Daoy (cell line): ENCODE results near the gene CACNA1I. TPM values are rescaled to one million over a fixed set of nuclear protein-coding genes. Genes with fewer than 3 reads are reported as not detected.
"Not testable (repeated sequence)": the region's sequence is repeated elsewhere in the genome, so short reads cannot be mapped to it uniquely, and the experiment has no call there.

Experiments
- DNase-seq: peaks from one replicate; pipeline ENCODE4 v3.0.0-alpha.2; 2015; ENCODE audit warnings: low read depth
- total RNA-seq: library from RNA; depleted of rRNA; stranded (reverse); fragments of >200 nt; shearing (Covaris generic); gene quantifications from 2 replicates; pipeline ENCODE4 v1.2.3, GENCODE V29; 2014

CACNA1I gene
- total RNA-seq, 1 experiment from 2014 or later = not detected

DNA sequence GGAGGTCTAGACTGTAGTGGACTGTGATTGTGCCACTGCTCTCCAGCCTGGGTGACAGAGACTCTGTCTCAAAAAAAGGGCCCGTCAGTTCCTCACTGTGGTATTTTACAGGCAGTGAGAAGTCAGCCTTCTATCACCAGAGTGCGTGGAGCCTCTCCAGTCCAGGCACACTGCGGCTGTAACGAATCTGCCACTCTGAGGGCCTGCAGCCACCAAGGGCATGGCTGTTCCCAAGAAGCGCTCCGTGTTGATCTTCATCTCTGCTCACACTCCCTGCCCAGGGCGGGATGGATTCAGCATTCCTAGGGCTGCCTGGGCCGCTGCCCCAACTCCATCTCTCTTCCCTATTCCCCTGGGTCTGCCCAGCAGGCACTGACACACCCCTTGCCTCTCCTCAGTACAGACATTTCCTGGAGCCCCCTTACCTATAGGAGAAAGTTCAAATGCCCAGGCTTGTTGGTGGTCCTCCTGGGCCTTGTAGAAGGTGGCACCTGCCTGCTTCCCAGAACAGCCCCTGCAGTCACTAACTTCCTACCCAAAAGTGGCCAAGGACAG, 148.4 kb downstream of the CACNA1I start:
- DNase-seq = no peak

DNA sequence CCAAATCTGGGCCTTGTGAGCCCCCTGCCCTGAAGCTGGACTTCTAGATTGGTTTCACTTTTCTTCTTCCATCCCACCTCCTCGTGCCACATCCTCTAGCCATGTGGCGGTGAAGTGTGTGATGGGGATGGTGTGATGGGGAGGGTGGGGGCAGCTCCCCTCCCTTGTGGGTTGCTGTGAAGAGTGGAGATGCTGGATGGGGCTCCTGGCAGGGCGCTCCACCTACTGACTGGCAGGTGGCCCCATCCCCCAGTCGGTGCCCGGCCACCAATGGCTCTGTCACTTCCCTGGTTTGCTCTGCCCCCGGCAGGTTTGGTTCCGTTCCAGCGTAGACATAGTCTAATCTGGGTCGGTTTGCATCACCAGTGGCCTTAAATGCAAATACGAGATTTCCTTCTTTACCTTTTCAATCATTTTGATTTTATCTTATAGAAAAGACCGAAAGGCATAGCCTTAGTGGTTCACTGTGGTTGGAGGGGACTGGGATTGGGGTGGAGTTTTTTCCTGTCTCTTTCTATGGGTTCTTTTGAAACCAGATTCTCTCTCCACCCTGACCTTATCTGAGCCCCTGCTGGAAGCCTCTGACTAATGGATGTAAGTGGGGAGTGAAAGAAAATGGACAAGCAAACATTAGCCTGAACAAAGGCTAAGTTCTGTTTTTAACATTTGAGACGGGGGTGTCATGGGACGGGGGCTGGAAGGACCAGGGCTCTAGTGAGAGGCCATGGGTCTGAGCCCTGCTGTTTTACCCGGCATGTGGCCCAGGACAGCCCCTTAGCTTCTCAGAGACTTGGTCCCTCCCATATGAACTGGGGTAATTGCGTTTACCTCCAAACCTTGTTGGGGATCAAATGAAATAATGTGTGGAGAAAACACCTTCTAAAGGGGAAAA, 149.3 kb downstream of the CACNA1I start:
- DNase-seq = no peak

DNA sequence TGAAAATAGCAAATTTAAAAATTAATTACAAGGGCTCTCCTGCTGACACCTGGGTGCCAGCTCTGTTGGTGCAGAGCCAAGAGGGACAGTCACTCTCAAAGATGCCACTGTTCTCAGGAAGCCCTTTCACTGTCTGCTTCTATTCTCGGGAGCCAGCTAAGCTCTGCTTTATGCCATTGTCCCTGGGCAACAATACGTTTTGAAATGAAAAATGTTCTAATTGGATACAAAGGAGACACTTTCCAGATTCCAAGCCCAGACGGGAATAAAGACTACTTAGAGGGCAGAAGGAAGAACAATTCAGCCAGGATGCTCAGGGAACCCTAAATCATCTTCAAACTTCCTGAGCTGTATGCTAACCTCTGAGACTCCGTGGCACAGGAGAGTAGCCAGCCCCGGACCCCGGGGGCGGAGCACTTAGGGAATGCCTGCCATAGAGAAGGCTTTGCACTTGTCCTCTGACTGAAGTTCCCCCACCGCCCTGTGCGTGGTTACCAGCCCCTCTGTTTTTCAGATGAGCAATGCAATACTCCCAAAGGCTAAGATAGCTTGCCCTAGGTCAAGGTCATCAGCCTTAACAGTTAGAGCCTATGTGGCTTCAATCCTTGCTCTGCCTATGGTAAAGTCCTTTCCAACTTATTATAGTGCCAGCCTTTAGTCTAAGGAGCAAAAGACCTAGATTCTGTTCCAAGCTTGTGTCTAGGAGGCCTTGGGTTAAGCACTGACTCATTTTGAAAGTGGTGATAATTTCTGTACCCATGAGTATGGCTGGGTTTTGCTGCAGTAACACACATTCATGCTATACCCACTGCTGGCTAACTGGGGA, 150.9 kb downstream of the CACNA1I start:
- no peak for DNase-seq

DNA sequence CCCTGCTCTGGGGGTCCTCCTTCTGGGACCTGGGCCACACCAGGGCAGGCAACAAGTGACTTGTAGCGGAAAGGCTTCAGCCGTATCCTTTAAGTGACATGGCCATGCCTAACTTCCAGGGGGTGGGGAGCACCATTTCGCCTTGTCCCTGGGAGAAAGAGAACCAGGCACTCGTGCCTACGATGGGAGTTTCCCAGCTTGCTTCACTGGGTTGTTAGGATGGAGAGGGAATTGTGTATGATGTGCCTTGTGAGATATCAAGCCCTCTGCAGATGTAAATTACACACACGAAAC, 151.4 kb downstream of the CACNA1I start:
- no peak for DNase-seq

DNA sequence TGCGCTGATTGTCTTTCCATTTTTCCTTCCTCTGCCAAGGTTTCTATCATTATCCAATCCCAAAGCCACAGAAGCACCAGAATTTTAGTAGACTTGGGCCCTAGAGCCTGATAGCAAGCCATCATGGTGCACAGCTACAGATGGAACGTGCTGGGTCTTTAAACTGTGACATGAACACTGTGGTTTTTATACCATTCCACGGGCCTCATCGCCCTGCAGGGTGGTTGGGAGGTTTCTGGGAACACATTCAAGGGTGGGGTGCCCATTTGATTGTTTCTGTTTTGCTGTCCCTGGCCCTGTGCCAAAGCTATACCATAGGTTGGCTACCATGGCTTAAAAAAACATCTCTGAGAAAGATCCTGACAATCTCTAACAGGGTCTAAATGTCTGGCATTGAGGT, 151.9 kb downstream of the CACNA1I start:
- DNase-seq = no peak

DNA sequence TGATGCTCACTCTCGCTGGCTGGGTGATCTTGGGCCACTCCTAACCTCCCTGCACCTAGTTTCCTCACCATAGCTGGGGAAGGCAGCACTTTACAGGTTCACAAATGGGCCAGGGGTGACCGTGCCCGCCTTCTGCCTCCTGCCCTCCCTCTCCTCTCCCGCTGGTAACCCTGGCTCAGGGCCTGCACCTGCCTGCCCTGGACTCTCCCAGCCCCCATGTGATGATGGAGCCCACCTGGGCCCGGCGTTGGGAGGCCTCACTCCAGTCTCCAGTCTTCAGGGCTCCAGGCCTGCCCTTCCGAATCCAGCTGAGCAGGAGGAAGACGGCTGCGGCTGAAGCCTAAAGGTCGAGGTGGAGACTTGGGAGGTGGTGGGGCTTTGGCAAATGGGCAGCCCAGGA, 152.9 kb downstream of the CACNA1I start:
- DNase-seq = no peak

DNA sequence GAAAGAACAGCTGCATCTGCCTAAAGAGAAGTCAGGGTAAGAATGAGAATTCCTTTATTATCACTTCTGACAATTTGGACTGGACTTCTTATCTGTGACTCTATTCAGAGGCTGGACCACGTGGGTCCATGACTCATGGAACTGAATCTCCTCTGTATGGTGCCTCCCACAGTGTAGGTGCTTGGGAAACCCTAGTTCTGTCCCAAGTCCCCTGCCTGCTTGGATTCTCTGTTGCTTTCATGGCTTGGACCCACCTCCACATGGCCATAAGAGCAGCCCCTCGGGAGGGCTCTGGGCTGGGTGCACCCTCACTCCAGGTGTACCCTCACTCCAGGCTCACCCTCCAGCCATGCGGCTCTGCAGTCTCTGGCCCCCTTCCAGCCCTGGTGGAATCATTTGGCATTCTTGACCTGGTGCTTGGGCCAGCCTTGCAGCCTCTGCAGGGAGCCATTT, 153.4 kb downstream of the CACNA1I start:
- peak; percentile 79 for DNase-seq

DNA sequence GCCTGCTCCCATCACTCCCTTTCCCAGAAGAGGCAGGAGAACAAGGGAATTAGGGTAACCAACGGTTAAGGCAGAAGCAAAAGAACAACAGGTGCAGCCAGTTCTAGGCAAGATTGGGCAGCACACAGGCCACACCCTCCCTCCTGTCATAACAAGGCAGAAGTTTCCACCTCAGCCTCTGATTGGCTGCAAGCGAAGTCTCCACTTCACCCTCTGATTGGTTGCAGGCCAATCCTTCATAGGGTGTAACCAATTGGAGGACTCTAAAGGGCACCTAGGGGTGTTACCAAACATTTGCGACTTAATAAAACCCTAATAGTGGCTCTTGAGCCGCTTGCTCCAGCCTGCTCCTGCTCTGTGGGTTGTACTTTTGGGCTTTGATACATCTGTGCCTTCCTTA, 153.8 kb downstream of the CACNA1I start:
- peak; percentile 14 for DNase-seq

DNA sequence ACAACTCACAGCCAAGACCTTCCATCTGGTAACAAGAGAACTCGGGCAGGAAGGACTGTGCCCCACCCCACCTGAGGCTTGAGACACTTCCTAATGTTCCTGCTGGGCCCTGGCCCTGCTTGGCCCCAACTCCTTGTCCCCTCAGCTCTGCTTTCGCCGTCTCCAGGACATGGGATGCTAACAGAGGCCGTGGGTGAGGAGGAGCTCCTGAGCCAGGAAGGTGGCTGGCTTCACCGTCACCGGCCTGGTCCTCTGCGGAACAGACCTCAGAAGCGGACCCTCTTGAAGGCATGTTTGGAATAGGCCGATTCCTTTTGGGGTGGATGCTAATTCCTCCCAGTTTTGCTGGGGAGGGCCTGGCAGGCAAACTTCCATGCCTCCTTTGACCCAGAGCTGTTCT, 154.3 kb downstream of the CACNA1I start:
- DNase-seq = no peak

DNA sequence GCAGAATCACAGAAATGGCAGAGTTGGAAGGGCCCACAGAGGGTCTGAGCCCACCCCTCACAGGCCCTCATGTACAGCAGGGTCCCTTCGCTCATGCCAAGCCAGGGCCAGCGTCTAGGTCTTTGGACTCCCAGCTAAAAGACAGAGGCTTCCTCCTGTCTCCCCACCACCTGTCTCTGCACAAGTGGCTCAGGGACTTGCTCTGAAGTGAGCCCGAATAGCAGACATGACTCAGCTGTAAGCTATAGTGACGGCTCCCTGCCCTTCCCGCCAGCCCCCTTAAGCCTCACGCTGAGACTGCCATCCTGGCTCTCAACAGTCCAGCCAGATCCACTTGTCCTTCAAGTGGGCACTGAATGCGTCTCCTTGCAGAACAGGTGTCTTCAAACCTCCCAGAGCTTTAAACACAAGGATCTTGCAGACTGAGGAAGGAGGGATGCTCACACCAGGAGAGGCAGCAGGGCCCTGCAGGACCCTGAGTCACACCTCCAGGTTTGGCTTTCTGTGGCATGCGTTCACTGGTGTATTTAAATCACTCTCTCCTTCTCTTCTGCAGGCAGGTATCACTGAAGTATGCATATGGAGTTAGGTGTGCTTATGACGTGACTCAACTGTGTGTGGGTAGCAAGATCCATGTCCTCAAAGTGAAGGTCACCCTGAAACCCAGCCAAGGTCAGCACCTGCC, 154.9 kb downstream of the CACNA1I start:
- DNase-seq = no peak

DNA sequence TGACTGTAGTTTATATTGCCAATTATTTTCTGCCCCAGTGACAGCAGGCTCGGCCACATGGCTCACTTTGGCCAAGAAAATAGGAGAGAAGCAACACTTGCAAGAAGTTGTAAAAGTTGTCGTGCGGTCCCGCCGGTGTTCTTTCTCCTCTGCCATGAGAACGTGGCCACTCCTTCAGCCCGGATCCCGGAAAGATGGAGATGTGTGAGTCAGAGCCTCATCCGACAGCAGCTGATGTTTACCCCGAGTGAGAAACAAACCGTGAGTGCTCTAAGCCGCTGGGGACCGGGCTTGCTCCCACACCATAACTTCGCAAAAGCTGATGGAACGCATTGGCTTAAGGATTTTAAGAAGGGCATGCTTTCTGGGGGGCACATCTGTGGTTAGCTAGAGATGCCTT, 157.0 kb downstream of the CACNA1I start:
- peak; percentile 66 for DNase-seq

DNA sequence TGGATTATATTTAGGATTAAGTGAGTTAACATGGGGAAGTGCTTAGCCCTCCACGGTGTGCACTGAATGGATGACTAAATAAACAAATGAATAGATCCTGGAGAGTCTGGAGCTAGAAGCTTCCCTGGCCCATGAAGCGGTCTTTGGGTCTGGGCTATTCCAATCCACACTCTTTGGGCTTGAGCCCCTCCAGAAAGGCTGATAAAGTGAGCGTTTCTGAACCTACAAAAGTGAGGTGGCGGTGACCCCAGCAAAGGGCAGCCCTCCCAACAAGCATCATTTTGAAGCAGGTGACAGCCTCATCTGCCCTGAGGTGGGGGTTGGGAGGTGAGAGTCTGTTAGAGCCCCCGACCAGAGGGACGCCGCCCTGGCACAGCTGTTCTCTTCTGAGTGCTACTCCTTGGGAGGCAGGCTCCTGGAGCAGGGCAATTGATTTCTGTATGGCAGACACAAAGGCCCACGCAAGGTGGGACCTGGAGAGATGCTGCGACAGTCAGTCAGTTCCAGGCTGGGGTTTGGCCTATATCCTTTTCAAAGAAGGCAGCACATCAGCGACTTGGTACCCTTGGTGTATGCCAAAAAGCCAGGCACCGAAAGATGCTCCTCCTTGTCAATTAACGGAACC, 157.8 kb downstream of the CACNA1I start:
- no peak for DNase-seq

DNA sequence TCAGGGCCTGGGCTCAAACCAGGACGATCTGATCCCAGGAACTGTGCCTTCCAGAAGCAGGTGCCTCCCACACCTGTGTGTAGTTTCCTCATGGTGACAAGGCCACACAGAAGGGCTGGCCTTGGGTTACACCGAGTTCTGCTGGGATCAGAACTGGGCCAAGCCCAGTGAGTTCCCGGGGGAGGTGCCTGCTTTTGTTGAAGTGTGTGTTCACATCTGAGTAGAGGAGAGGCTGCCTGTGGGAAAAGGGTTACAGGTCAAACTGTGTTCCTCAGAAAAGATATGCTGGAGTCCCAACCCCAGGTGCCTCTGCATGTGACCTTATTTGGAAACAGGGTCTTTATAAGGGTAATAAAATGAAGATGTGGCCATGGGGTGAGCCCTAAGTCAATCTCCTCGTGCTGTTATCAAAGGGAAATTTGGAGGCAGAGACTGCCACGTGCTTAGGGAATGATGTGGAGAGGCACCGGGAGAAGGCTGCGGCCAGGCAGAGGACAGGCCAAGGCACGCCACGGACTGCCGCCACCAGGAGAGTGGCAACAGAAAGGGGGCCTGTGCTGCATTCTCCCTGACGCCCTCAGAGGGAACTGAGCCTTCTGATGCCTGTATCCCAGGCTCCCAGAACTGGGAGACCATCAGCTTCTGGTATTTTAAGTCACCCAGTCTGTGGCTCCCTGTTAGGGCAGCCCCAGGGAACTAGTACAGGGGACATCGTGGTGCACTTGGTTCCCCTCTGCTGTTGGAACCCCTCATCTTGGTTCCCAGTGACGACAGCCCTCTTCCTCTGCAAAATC, 158.8 kb downstream of the CACNA1I start:
- no peak for DNase-seq

DNA sequence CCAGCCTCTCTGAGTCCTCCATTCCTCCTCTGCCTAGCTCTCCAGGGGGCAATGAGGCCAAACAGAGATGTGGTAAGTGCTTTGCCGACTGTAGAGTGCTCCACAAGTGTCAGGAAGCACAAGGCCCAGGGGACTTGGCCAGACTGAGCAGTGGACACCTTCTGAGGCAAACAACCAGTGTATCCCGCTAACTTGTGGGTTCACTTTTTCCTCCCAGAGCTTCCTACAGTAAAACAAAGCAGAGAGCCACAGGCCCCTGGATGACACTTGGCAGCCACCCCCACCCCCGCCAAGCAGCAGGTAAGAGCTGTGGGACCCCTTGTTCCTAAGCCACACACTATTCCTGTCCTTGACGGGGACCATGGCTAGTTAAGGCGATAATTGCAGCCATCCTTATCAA, 160.9 kb downstream of the CACNA1I start:
- DNase-seq = no peak

DNA sequence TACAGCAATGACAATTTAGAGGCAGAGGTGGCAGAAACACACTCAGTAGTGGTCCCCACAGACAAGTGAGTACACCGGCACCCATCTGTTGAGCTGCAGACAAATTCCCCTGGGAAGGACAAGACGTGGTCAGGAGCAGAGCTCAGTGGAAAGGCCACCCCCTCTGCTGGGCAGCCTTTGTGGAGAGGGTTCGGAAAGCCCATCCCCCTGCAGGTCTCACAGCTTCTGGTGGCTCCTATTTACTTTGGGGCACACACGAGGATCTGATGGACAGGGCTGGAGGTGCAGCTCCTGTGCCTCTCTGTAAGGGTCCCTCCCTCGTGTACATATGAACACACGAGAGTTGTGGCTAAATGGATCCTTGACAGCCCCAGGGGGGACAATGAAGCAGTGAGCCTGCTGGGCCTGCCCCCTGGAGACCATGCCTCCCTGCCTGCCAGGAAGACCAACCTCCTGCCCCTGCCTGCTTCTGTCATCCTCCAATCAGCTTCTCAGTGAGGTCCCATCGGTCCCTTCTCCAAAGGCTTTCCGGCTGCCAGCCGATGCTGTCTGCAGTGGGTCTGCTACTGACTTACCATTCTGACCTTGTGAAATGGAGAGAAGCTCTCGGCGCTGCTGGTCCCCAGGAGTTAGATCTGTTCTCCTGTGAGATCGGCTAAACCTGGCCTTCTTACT, 161.5 kb downstream of the CACNA1I start:
- DNase-seq = no peak

DNA sequence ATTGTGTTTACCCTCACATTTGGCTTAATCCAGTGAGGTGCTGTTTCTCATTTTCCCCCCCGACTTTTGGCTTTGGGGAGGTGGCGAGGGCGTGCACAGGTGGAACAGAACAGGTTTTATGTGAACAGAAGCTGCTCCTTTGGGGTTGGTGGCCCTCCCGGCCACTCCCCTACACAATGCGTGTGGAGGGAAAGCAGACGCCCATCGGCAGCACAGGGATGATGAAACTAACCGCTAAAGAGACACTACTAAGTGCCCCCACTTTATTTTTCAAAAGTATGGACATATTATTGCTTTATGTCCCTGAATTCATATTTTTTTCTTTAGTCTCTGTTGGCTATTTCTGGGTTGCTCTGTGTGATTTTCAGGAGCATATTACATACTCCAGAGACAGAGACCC, 162.1 kb downstream of the CACNA1I start:
- no peak for DNase-seq

DNA sequence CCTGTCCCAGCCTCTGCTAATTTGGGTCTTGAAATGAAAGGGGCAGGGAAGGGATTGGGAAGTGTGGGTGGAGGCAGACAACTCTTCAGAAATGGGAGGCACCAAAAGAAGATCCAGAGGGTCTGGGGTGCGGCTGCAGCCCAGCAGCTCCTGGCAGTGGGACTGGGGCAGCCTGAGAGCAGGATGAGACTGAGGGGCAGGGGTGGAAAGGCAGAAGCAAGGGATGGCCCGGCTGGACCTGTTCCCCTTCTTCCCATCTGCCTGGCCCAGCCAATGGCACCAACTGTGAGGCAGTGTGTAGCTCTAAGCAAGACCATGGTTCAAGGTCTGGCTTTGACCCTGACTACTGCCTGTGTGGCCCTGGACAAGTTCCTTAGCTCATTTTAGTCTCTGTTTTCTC, 162.6 kb downstream of the CACNA1I start:
- no peak for DNase-seq

DNA sequence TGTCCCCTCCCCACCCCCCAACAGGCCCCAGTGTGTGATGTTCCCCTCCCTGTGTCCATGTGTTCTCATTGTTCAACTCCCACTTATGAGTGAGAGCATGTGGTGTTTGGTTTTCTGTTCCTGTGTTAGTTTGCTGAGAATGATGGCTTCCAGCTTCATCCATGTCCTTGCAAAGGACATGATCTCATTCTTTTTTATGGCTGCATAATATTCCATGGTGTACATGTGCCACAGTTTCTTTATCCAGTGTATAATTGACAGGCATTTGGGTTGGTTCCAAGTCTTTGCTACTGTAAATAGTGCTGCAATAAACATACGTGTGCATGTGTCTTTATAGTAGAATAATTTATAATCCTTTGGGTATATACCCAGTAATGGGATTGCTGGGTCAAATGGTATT, 163.5 kb downstream of the CACNA1I start:
- DNase-seq = not testable (repeated sequence)

DNA sequence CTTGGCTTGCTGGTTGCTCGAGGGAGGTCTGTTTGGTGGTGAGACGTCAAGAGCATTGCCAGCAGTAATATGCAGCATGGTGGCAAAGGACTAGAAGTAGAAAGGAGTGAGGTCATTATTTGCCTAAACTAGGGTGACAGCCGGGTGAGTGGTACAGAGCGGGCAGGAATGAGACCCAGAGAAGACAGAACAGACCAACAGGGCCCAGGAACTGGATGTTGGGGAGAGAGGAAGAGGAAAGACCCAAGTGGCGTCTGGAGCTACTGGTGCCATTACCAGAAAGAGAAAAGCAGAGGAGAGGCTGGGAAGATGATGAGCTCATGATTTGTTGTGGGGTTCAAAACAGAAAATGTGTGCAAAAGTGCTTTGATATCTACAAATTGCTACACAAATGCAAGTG, 164.3 kb downstream of the CACNA1I start:
- DNase-seq = no peak

DNA sequence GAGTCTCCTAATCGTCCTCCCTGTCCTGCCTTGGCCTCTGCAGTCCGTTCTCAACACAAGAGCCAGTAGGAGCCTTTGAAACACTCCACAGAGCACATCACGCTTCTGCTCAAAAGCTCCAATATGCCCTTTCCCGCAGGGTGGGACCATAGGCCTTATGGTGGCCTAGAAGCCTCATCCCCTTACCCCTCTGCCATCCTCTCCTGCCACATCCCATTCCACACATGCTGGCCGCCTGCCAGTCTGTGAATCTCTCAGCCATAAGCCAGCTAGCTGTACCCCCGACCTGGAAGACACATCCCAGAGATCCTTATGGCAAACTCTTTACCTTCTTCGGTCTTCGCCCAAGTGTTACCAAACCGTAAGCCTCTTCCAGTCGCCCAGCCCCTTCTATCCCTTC, 165.2 kb downstream of the CACNA1I start:
- no peak for DNase-seq
